Liver (tissue), 9 donors: Measurements from ENCODE around the gene PPM1D. TPM values are rescaled to one million over a fixed set of nuclear protein-coding genes. Genes with fewer than 3 reads are reported as not detected.

ENCODE experiments used
- DNase-seq: peaks from one replicate; pipeline ENCODE4 v3.0.0-alpha.2; 2017; ENCODE audit warnings: low spot score
- H3K27ac ChIP-seq, 2 donors: one replicate each; pipeline ENCODE4 v1.7.0; 2013; ENCODE audit warnings: inconsistent platforms in 2 of 2, low read length in 2 of 2, control low read depth in 1 of 2, low read depth in 1 of 2, mild to moderate bottlenecking in 1 of 2
- H3K27me3 ChIP-seq, 4 donors: one replicate each; pipeline versions ENCODE4 v1.6.1 to v1.7.0; 2013; ENCODE audit warnings: low read length in 3 of 4, inconsistent platforms in 1 of 4, mild to moderate bottlenecking in 1 of 4, moderate library complexity in 1 of 4; ENCODE audit not compliant: control insufficient read depth in 4 of 4, insufficient read depth in 4 of 4
- H3K36me3 ChIP-seq, 4 donors: one replicate each; pipeline versions ENCODE4 v1.6.1 to v1.7.0; 2013; ENCODE audit warnings: low read length in 3 of 4, mild to moderate bottlenecking in 3 of 4, low read depth in 1 of 4, moderate library complexity in 1 of 4; ENCODE audit not compliant: control insufficient read depth in 4 of 4, insufficient read depth in 3 of 4
- H3K4me1 ChIP-seq, 4 donors: one replicate each; pipeline versions ENCODE4 v1.6.1 to v1.7.0; 2013; ENCODE audit warnings: low read length in 3 of 4, mild to moderate bottlenecking in 3 of 4, moderate library complexity in 1 of 4; ENCODE audit not compliant: control insufficient read depth in 4 of 4, insufficient read depth in 4 of 4
- H3K4me3 ChIP-seq, 3 donors: one replicate each; pipeline versions ENCODE4 v1.6.1 to v1.7.0; 2013; ENCODE audit warnings: low read length in 3 of 3, control low read depth in 1 of 3, low read depth in 1 of 3, mild to moderate bottlenecking in 1 of 3
- H3K9ac ChIP-seq, 2 donors: one replicate each; pipeline ENCODE4 v1.7.0; 2013; ENCODE audit warnings: low read length in 2 of 2, mild to moderate bottlenecking in 2 of 2, moderate library complexity in 2 of 2, control low read depth in 1 of 2, low read depth in 1 of 2
- H3K9me3 ChIP-seq, 4 donors: one replicate each; pipeline versions ENCODE4 v1.6.1 to v1.7.0; 2013; ENCODE audit warnings: low read length in 3 of 4; ENCODE audit not compliant: control insufficient read depth in 4 of 4
- EGR1 ChIP-seq, 2 donors: IDR thresholded peaks; 2 replicates each; pipeline ENCODE4 v1.6.1; 2016 to 2018; ENCODE audit warnings: antibody characterized with exemption in 2 of 2, low read depth in 2 of 2
- FOXA1 ChIP-seq: IDR thresholded peaks from 2 replicates; pipeline ENCODE4 v1.6.1; 2016; ENCODE audit warnings: antibody characterized with exemption
- FOXA2 ChIP-seq: IDR thresholded peaks from 2 replicates; pipeline ENCODE4 v1.6.1; 2016; ENCODE audit warnings: antibody characterized with exemption
- GABPA ChIP-seq, 2 donors: IDR thresholded peaks in 1 of 2; conservative IDR thresholded peaks in 1 of 2; 2 replicates each; pipeline ENCODE4 v1.6.1; 2016; ENCODE audit warnings: antibody characterized with exemption in 2 of 2, mild to moderate bottlenecking in 1 of 2, moderate library complexity in 1 of 2
- HNF4A ChIP-seq, 2 donors: conservative IDR thresholded peaks; 2 replicates each; pipeline ENCODE4 v1.6.1; 2016; ENCODE audit warnings: antibody characterized with exemption in 2 of 2, mild to moderate bottlenecking in 2 of 2
- HNF4G ChIP-seq: IDR thresholded peaks from 2 replicates; pipeline ENCODE4 v1.6.1; 2016; ENCODE audit warnings: antibody characterized with exemption
- JUND ChIP-seq, 2 donors: IDR thresholded peaks; 2 replicates each; pipeline ENCODE4 v1.6.1; 2016; ENCODE audit warnings: antibody characterized with exemption in 2 of 2
- NR2F2 ChIP-seq: IDR thresholded peaks from 2 replicates; pipeline ENCODE4 v1.6.1; 2016; ENCODE audit warnings: antibody characterized with exemption
- RAD21 ChIP-seq, 2 donors: IDR thresholded peaks; 2 replicates each; pipeline ENCODE4 v1.6.1; 2016; ENCODE audit warnings: antibody characterized with exemption in 2 of 2, mild to moderate bottlenecking in 2 of 2
- RXRA ChIP-seq, 2 donors: IDR thresholded peaks; 2 replicates each; pipeline ENCODE4 v1.6.1; 2017 to 2018; ENCODE audit warnings: antibody characterized with exemption in 2 of 2, mild to moderate bottlenecking in 1 of 2
- SP1 ChIP-seq: IDR thresholded peaks from 2 replicates; pipeline ENCODE4 v1.6.1; 2018; ENCODE audit warnings: antibody characterized with exemption, mild to moderate bottlenecking
- TAF1 ChIP-seq: conservative IDR thresholded peaks from 2 replicates; pipeline ENCODE4 v1.6.1; 2016; ENCODE audit warnings: antibody characterized with exemption, mild to moderate bottlenecking
- YY1 ChIP-seq: IDR thresholded peaks from 2 replicates; pipeline ENCODE4 v1.6.1; 2016; ENCODE audit warnings: antibody characterized with exemption, mild to moderate bottlenecking
- polyA plus RNA-seq, 2 donors: library from polyadenylated mRNA; stranded (reverse) in 1 of 2; unstranded in 1 of 2; fragments of 200-250 nt in 1 of 2; fragments of >200 nt in 1 of 2; fragmentation: Nextera tagmentation in 1 of 2; extraction: Ambion mirVana in 1 of 2; gene quantifications; one replicate each; pipeline versions ENCODE4 v1.2.1 to v1.2.3, GENCODE V29; 2013 to 2015
- total RNA-seq, 2 donors: library from RNA; depleted of rRNA; stranded (reverse); fragments of >200 nt; gene quantifications; one replicate each; pipeline ENCODE4 v1.2.3, GENCODE V29; 2014
- TF ChIP-seq, protein P1 (sequence below): IDR thresholded peaks from 2 replicates; pipeline ENCODE4 v1.6.1; 2016; ENCODE audit warnings: antibody characterized with exemption
- TF ChIP-seq, protein P2 (sequence below): fragments of 150-350 bp; IDR thresholded peaks from 2 replicates; pipeline ENCODE4 v1.5.1; 2017; ENCODE audit warnings: improper control_type of control experiment, low read depth, low read length; ENCODE audit not compliant: missing input control
- TF ChIP-seq, protein P3 (sequence below): IDR thresholded peaks from 2 replicates; pipeline ENCODE4 v1.6.1; 2016; ENCODE audit warnings: antibody characterized with exemption
- TF ChIP-seq, protein P4 (sequence below): IDR thresholded peaks from 2 replicates; pipeline ENCODE4 v1.6.1; 2016; ENCODE audit warnings: antibody characterized with exemption
- TF ChIP-seq, protein P5 (sequence below): IDR thresholded peaks from 2 replicates; pipeline ENCODE4 v1.6.1; 2016; ENCODE audit warnings: antibody characterized with exemption, mild to moderate bottlenecking
- donor health status: healthy.
- donor health status: healthy.
- donor health status: healthy.
- donor health status: healthy.
- donor health status: healthy.

PPM1D gene
- total and polyA plus RNA-seq, 4 donors = 2.0 to 8.7 (median 5.0) TPM

DNA sequence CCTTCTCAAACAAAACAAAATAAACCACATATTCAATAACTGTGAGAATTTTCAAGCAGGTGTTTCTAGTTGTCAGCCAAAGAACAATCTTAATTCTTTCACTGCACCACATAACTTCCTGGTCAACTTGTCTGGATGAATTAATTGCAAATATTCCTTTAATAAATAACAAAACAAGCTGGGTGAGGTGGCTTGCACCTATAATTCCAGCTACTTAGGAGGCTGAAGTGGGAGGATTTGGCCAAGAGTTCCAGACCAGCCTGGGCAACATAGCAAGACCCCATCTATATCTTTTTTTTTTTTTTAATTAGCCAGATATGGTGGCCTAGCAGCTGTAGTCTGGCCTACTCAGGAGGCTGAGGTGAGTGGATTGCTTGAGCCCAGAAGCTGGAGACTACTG is 17.0 kb upstream of the PPM1D start:
- peaks cover 0 to 3% (median 0%) of the 10 kb centered on the region in 4 donors for H3K4me1 ChIP-seq
- H3K9me3 ChIP-seq = no peaks in the 10 kb centered on the region
- H3K4me3 ChIP-seq = no peak overlapping the region
- H3K27me3 ChIP-seq = no peaks in the 10 kb centered on the region
- H3K27ac ChIP-seq = no peak overlapping the region
- DNase-seq = no peak
- H3K9ac ChIP-seq = no peak overlapping the region
- no peaks in the 10 kb centered on the region for H3K36me3 ChIP-seq
- TF ChIP-seq RXRA (IDR thresholded peaks at IDR 0.05) (no peak), JUND (IDR thresholded peaks at IDR 0.05) (no peak), FOXA2 (no peak), NR2F2 (no peak), HNF4G (no peak), YY1 (no peak), GABPA (IDR thresholded peaks at IDR 0.05 in 1 of 2, conservative IDR thresholded peaks at IDR 0.05 in 1 of 2) (no peak), FOXA1 (no peak), EGR1 (IDR thresholded peaks at IDR 0.05; ENCODE audit: low read depth in 2 of 2) (no peak), SP1 (no peak), RAD21 (IDR thresholded peaks at IDR 0.05) (no peak), TAF1 (no peak), HNF4A (conservative IDR thresholded peaks at IDR 0.05) (no peak)
- TF ChIP-seq, protein P1, sequence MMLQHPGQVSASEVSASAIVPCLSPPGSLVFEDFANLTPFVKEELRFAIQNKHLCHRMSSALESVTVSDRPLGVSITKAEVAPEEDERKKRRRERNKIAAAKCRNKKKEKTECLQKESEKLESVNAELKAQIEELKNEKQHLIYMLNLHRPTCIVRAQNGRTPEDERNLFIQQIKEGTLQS = no peak
- TF ChIP-seq, protein P2, sequence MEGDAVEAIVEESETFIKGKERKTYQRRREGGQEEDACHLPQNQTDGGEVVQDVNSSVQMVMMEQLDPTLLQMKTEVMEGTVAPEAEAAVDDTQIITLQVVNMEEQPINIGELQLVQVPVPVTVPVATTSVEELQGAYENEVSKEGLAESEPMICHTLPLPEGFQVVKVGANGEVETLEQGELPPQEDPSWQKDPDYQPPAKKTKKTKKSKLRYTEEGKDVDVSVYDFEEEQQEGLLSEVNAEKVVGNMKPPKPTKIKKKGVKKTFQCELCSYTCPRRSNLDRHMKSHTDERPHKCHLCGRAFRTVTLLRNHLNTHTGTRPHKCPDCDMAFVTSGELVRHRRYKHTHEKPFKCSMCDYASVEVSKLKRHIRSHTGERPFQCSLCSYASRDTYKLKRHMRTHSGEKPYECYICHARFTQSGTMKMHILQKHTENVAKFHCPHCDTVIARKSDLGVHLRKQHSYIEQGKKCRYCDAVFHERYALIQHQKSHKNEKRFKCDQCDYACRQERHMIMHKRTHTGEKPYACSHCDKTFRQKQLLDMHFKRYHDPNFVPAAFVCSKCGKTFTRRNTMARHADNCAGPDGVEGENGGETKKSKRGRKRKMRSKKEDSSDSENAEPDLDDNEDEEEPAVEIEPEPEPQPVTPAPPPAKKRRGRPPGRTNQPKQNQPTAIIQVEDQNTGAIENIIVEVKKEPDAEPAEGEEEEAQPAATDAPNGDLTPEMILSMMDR = no peak
- TF ChIP-seq, protein P3, sequence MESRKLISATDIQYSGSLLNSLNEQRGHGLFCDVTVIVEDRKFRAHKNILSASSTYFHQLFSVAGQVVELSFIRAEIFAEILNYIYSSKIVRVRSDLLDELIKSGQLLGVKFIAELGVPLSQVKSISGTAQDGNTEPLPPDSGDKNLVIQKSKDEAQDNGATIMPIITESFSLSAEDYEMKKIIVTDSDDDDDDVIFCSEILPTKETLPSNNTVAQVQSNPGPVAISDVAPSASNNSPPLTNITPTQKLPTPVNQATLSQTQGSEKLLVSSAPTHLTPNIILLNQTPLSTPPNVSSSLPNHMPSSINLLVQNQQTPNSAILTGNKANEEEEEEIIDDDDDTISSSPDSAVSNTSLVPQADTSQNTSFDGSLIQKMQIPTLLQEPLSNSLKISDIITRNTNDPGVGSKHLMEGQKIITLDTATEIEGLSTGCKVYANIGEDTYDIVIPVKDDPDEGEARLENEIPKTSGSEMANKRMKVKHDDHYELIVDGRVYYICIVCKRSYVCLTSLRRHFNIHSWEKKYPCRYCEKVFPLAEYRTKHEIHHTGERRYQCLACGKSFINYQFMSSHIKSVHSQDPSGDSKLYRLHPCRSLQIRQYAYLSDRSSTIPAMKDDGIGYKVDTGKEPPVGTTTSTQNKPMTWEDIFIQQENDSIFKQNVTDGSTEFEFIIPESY = no peak
- TF ChIP-seq, protein P4, sequence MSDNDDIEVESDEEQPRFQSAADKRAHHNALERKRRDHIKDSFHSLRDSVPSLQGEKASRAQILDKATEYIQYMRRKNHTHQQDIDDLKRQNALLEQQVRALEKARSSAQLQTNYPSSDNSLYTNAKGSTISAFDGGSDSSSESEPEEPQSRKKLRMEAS = no peak
- TF ChIP-seq, protein P5, sequence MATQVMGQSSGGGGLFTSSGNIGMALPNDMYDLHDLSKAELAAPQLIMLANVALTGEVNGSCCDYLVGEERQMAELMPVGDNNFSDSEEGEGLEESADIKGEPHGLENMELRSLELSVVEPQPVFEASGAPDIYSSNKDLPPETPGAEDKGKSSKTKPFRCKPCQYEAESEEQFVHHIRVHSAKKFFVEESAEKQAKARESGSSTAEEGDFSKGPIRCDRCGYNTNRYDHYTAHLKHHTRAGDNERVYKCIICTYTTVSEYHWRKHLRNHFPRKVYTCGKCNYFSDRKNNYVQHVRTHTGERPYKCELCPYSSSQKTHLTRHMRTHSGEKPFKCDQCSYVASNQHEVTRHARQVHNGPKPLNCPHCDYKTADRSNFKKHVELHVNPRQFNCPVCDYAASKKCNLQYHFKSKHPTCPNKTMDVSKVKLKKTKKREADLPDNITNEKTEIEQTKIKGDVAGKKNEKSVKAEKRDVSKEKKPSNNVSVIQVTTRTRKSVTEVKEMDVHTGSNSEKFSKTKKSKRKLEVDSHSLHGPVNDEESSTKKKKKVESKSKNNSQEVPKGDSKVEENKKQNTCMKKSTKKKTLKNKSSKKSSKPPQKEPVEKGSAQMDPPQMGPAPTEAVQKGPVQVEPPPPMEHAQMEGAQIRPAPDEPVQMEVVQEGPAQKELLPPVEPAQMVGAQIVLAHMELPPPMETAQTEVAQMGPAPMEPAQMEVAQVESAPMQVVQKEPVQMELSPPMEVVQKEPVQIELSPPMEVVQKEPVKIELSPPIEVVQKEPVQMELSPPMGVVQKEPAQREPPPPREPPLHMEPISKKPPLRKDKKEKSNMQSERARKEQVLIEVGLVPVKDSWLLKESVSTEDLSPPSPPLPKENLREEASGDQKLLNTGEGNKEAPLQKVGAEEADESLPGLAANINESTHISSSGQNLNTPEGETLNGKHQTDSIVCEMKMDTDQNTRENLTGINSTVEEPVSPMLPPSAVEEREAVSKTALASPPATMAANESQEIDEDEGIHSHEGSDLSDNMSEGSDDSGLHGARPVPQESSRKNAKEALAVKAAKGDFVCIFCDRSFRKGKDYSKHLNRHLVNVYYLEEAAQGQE = no peak
